Measurements from ENCODE around the gene KCP. TPM values are rescaled to one million over a fixed set of nuclear protein-coding genes. Genes with fewer than 3 reads are reported as not detected.

KCP gene
- total and polyA plus RNA-seq, 8 donors, result 1.5 to 9.8 (median 7.0) TPM

DNA sequence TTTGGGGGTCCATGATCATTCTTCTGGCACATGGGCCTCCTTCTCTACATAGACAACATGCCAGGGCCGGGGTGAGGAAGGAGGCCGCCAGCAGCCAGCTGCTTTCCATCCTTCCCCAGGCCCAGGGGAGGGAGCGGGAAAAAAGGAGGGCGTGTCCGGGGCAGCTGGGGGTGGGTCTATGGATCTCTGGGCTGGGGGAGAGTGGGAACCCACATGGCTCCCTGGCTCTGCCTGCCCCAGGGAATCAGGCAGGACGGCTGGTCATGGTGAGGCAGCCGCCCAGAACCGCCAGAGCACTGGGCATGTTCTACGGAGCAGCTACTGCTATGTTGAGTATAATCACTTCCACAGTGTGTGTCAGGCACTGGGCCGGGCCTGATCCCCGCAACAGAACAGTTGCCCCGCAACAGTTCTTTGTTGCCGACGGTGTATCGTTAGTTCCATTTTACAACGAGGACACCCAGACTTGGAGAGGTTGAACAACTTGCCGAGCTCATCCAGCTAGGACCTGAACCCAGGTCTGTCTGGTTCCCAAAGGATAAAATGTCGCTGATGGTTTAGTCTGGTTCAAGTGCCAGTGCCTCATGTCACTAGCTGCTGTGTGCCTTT, 20.8 kb upstream of the KCP start:
- Histone ChIP-seq H3K4me3 (no peak overlapping the region), H3K27me3 (peaks cover 0 to 4% of the 10 kb centered on the region in 2 donors), H3K36me3 (no peaks in the 10 kb centered on the region), H3K9me3 (no peaks in the 10 kb centered on the region), H3K4me1 (peaks cover 0 to 34% of the 10 kb centered on the region in 2 donors), H3K27ac (no peak overlapping the region)
- intact Hi-C loops (cut with DNase I), result no loop called here
- DNase-seq, result no peak
- TF ChIP-seq, protein P1, sequence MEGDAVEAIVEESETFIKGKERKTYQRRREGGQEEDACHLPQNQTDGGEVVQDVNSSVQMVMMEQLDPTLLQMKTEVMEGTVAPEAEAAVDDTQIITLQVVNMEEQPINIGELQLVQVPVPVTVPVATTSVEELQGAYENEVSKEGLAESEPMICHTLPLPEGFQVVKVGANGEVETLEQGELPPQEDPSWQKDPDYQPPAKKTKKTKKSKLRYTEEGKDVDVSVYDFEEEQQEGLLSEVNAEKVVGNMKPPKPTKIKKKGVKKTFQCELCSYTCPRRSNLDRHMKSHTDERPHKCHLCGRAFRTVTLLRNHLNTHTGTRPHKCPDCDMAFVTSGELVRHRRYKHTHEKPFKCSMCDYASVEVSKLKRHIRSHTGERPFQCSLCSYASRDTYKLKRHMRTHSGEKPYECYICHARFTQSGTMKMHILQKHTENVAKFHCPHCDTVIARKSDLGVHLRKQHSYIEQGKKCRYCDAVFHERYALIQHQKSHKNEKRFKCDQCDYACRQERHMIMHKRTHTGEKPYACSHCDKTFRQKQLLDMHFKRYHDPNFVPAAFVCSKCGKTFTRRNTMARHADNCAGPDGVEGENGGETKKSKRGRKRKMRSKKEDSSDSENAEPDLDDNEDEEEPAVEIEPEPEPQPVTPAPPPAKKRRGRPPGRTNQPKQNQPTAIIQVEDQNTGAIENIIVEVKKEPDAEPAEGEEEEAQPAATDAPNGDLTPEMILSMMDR (IDR thresholded peaks at IDR 0.05), result no peak
- ATAC-seq, result no peak

DNA sequence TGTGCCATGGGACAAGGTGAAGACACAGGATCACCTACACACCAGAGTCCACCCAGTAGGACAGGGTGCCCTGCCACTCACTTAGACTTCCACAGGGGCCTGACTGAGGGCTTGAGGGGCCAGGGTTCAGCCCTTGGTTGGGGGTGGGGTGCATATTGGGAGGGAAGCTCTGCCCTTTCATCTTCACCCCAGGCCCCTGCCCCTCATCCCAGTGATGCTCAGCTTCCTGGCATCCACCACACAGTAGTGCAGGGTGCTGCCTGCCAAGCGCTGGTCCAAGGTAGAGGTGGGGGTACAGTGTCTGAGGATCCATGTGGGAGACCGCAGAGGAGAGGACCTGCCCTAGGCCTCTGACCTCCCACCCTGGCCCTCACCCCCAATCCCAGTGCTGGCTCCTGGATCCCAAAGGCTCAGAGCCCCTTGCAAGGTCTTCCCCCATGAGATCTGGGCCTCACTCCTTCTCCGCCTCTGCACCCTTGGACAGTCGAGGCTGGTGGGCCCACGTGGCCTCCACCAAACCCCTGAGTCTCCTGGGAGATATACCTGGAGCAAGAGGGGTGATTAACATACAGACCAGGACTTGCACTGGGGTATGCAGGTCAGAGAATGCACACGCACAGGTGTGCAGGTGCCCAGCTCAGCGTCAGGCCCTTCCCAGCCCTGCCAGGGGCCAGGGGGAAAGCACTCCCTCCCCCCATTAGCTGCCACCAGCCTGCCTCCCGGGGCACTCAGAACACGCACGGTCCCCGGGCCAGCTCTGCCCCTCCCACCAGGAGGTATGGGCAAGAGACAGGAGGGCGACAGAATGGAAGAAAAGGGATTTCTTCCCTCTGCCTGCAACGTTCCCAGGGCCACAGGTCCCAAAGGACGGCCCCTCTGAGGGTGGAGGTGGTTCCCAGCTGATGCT, 18.6 kb upstream of the KCP start:
- no peak for ATAC-seq
- Histone ChIP-seq H3K9me3 (no peaks in the 10 kb centered on the region), H3K27me3 (no peaks in the 10 kb centered on the region), H3K4me3 (no peak overlapping the region), H3K27ac (no peak overlapping the region), H3K36me3 (no peaks in the 10 kb centered on the region), H3K4me1 (peaks cover 0 to 22% of the 10 kb centered on the region in 2 donors)
- TF ChIP-seq, protein P1 (IDR thresholded peaks at IDR 0.05), result no peak
- intact Hi-C loops (cut with DNase I), result no loop called here
- no peak for DNase-seq

DNA sequence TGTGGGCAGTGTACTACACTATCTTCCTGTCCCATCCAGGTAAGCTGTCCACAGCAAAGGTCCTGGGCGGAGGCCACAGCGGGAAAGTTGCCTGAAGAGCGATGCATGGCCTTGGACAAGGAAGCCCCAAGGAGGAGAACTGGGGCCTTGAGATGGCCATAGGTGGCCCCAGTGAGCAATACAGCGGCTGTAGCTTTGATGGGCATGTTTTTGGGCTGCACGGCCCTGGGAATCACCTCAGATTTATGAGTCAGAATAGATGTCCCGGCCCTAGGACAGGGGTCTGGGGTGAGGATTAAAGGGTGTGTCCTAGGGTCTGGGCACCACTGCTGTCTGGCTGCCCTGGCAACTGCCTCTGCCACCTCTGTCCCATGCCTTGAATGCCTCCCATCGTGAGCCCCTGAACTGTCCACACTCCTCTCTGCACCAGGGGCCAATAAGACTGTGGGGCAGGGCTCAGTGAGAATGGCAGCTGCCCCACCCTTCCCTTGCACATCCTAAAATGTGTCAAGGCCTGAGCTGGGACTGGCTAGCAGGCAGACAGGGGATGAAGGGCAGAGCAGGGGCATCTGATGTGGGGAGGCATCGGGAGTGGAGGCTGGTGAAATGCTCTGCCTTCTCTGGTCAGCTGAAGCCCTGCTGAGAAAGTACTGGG, 17.8 kb upstream of the KCP start:
- no peak for ATAC-seq

DNA sequence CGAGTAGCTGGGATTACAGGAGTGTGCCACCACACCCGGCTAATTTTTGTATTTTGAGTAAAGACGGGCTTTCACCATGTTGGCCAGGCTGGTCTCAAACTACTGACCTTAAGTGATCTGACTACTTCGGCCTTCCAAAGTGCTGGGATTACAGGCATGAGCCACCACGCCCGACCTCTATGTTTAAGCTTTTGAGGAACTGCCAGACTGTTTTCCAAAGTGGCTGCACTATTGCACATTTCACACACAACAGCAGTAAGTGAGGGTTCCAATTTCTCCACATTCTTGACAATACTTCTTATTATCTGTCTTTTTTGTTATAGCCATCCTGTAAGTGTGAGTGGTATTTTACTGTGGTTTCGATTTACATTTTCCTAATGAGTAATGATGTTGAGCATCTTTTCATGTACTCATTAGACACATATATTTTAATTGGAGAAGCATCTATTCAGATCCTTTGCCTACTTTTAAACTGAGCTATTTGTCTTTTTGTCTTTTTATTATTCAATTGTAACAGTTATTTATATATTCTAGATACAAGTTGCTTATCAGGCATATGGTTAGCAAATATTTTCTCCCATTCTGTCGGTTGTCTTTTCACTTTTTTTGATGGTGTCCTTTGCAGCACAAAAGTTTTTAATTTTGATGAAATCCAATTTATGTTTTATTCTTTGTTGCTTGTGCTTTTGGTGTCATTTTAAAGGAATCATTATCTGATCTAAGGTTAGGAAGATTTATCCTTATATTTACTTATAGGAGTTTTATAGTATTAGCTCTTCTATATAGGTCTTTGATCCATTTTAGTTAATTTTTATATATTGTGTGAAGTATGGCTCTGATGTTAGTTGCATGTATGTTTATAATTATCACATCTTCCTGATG, 14.4 kb upstream of the KCP start:
- Histone ChIP-seq H3K27me3 (peaks cover 0 to 36% of the 10 kb centered on the region in 2 donors), H3K9me3 (no peaks in the 10 kb centered on the region), H3K4me3 (no peak overlapping the region), H3K36me3 (no peaks in the 10 kb centered on the region), H3K27ac (no peak overlapping the region), H3K4me1 (peaks cover 0 to 6% of the 10 kb centered on the region in 2 donors)
- DNase-seq, result no peak
- TF ChIP-seq, protein P1 (IDR thresholded peaks at IDR 0.05), result no peak
- ATAC-seq, result no peak
- intact Hi-C loops (cut with DNase I), result no loop called here

More for the DNA sequence above, 17.8 kb upstream of the KCP start:
- TF ChIP-seq, protein P1 (IDR thresholded peaks at IDR 0.05), result no peak
- Histone ChIP-seq H3K4me1 (peaks cover 0 to 17% of the 10 kb centered on the region in 2 donors), H3K27me3 (peaks cover 0 to 4% of the 10 kb centered on the region in 2 donors), H3K36me3 (no peaks in the 10 kb centered on the region), H3K4me3 (no peak overlapping the region), H3K27ac (no peak overlapping the region), H3K9me3 (no peaks in the 10 kb centered on the region)
- no peak for DNase-seq
- intact Hi-C loops (cut with DNase I), result no loop called here
